NB4 (cell line): Measurements from ENCODE around the gene CFAP298.

ENCODE experiments used
- DNase-seq: peaks from one replicate; pipeline ENCODE4 v3.0.0; 2010; ENCODE audit warnings: low read depth
- H3K4me3 ChIP-seq: one replicate; pipeline ENCODE4 v1.5.1; 2011; ENCODE audit warnings: mild to moderate bottlenecking, low read depth, low read length, moderate library complexity
- MAX ChIP-seq: IDR thresholded peaks from 2 replicates; pipeline ENCODE4 v1.6.1; 2011; ENCODE audit warnings: low read depth, low read length
- MYC ChIP-seq: IDR thresholded peaks from 2 replicates; pipeline ENCODE4 v1.6.1; 2011; ENCODE audit warnings: low read depth, low read length
- POLR2A ChIP-seq: IDR thresholded peaks from 2 replicates; pipeline ENCODE4 v1.6.1; 2011; ENCODE audit warnings: mild to moderate bottlenecking; ENCODE audit not compliant: insufficient read length; ENCODE audit errors: extremely low read depth
- TF ChIP-seq, protein P1 (sequence below): IDR thresholded peaks from one replicate; pipeline ENCODE4 v1.5.1; 2012; ENCODE audit warnings: low read depth, low read length

The CFAP298 gene

DNA sequence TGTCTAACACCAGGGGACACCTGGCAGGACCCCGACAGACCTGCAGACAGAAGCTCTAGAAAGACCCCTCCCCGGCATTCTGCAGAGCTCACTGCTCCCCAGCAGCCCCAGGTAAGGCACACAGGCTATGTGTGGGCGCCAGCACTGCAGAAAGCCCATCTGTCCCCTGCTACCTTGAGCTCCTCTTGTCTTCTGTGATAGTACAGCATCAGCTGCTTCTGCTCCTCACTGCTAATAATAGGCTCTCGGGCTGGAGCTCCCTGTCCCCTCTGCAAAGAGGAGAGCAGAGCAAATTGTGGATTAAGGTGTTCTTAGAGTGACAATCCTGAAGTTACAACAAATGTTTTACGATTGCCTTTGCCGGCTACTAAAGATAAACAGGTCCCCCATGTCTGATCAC is 10.1 kb downstream of the CFAP298 start:
- TF ChIP-seq MAX: no peak
- TF ChIP-seq, protein P1, sequence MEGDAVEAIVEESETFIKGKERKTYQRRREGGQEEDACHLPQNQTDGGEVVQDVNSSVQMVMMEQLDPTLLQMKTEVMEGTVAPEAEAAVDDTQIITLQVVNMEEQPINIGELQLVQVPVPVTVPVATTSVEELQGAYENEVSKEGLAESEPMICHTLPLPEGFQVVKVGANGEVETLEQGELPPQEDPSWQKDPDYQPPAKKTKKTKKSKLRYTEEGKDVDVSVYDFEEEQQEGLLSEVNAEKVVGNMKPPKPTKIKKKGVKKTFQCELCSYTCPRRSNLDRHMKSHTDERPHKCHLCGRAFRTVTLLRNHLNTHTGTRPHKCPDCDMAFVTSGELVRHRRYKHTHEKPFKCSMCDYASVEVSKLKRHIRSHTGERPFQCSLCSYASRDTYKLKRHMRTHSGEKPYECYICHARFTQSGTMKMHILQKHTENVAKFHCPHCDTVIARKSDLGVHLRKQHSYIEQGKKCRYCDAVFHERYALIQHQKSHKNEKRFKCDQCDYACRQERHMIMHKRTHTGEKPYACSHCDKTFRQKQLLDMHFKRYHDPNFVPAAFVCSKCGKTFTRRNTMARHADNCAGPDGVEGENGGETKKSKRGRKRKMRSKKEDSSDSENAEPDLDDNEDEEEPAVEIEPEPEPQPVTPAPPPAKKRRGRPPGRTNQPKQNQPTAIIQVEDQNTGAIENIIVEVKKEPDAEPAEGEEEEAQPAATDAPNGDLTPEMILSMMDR: no peak
- no peak for TF ChIP-seq MYC
- no peak for TF ChIP-seq POLR2A
- H3K4me3 ChIP-seq: no peak overlapping the region
- DNase-seq: no peak

DNA sequence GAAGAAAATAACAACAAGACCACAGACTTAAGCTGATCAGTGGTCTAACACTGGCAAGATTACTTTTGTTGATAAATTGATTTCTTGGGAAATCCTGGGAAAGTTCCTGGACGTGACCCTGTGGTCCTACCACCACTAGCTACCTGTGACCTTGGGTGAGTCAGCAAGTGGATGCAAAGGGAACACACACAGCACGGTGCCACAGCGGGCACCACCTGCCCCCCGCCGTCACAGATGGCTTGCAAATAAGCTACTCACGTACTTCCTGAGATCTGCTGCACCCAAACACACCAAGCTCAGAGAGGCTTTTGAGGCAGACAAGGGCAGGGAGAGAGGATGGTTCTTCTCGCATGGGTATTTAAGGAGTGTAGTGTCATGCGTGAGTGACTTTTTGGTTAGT is 12.7 kb downstream of the CFAP298 start:
- no peak for TF ChIP-seq POLR2A
- no peak for TF ChIP-seq MYC
- TF ChIP-seq, protein P1: no peak
- TF ChIP-seq MAX: no peak
- H3K4me3 ChIP-seq: no peak overlapping the region
- DNase-seq: no peak

DNA sequence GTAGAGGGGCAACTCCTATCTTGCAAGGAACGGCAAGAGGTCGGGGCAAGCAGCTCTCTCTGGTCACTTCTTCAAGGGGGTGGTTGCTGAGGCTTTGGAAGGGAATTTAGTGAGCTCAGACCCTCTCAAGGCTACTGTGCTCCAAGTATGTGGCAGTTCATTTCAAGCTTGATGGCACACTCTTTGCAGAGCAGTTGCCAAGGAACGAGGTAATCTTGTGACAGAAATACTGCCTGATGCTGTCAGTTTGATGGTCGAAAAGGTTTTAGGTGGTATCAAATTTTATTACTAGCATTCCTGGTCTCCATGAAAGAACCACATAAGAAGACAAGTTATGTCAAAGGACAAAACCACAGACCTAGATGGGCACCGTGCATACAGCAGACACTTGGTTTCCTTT is 13.1 kb downstream of the CFAP298 start:
- DNase-seq: no peak
- TF ChIP-seq, protein P1: no peak
- TF ChIP-seq MAX (no peak), POLR2A (no peak), MYC (no peak)
- H3K4me3 ChIP-seq: no peak overlapping the region

- no peak for DNase-seq
- TF ChIP-seq POLR2A (no peak), MYC (no peak), MAX (no peak)
- TF ChIP-seq, protein P1: no peak
- H3K4me3 ChIP-seq: no peak overlapping the region
Observed at GRCh38 chr21:32597205-32597604, 15.0 kb downstream of the CFAP298 start.

DNA sequence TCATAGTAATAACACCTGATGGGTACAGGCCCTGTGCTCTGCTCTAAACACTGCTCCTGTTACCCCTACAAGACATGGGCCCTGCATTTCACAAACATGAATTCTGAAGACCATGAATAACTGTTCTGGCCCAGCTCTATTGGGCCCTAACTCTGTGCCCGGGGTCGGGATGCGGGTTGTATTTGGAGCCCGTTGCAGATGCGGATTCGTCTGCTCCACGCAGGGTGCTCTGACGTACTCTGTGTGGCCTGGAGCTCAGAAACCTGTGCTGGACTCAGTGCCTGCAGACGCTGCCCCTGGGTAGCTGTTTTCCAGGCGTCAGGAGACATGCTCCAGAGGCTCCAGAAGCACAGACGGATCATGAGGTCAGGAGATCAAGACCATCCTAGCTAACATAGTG is 16.7 kb downstream of the CFAP298 start:
- no peak overlapping the region for H3K4me3 ChIP-seq
- TF ChIP-seq MYC (no peak), MAX (no peak), POLR2A (no peak)
- TF ChIP-seq, protein P1: no peak
- no peak for DNase-seq

DNA sequence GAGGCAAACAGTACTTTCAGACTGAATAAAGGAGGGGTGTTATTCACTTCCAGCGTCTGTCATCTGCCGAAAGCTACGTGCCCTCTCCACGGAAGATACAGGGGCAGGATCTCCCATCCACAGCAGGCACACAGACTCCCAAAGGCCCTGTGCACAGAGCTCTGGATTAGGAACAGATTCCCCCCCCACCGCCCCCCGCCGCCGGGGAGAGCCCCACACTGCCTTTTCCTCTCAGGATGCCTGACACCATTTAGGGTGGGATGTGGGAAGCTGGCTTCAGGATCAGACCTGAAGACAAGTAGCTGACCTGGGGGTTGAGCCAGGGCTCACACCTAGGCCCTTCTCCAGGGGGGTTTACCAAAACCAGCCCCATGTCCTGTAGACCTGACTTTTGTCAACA is 18.5 kb downstream of the CFAP298 start:
- DNase-seq: no peak
- TF ChIP-seq MAX (no peak), POLR2A (no peak), MYC (no peak)
- TF ChIP-seq, protein P1: no peak
- H3K4me3 ChIP-seq: no peak overlapping the region
